ENCODE results near the gene RPAP3.
"Not testable (repeated sequence)": the region's sequence is repeated elsewhere in the genome, so short reads cannot be mapped to it uniquely, and the experiment has no call there.

RPAP3 gene

GRCh38 chr12:47650469-47650868 lies 55.4 kb downstream of the RPAP3 start:
- H3K9ac ChIP-seq (ENCODE audit: low read length in 5 of 5) = no peak overlapping the region
- H3K27ac ChIP-seq (ENCODE audit: low read depth, low read length) = no peak overlapping the region
- H3K9me3 ChIP-seq (ENCODE audit: control insufficient read depth in 5 of 5, low read length in 5 of 5) = no peaks in the 10 kb centered on the region
- peaks cover 0 to 6% (median 0%) of the 10 kb centered on the region in 5 donors for H3K36me3 ChIP-seq (ENCODE audit: control insufficient read depth in 5 of 5, insufficient read depth in 5 of 5, low read length in 5 of 5)
- peaks cover 0 to 14% (median 7%) of the 10 kb centered on the region in 5 donors for H3K4me1 ChIP-seq (ENCODE audit: control insufficient read depth in 5 of 5, insufficient read depth in 5 of 5, low read length in 5 of 5)
- no peaks in the 10 kb centered on the region for H3K27me3 ChIP-seq (ENCODE audit: control insufficient read depth in 5 of 5, insufficient read depth in 4 of 5, low read length in 5 of 5)
- no peak overlapping the region for H3K4me3 ChIP-seq (ENCODE audit: low read depth in 1 of 5, low read length in 5 of 5)

DNA sequence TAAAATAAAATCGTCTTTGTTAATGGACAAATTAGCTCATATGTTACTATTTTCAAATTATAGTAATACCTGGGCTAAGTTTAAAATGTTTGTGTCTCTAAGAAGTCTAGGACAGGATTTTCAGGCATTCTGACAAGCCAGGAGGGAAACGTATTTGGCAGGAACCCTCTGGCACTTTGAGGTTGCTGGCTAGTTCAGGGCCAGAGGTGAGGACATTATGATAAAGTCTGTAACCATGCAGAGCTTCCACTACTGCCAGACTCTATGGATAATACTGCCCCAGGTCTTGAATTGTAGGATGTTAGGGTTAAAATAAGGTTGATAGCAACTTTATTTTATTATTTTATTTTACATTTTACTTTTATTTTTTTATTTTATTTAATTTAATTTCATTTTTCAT lies 56.4 kb downstream of the RPAP3 start:
- Histone ChIP-seq H3K9me3 (ENCODE audit: control insufficient read depth in 5 of 5, low read length in 5 of 5) (peaks cover 0 to 5% (median 0%) of the 10 kb centered on the region in 5 donors), H3K27me3 (ENCODE audit: control insufficient read depth in 5 of 5, insufficient read depth in 4 of 5, low read length in 5 of 5) (no peaks in the 10 kb centered on the region), H3K27ac (ENCODE audit: low read depth, low read length) (no peak overlapping the region), H3K4me3 (ENCODE audit: low read depth in 1 of 5, low read length in 5 of 5) (no peak overlapping the region), H3K4me1 (ENCODE audit: control insufficient read depth in 5 of 5, insufficient read depth in 5 of 5, low read length in 5 of 5) (peaks cover 0 to 14% (median 7%) of the 10 kb centered on the region in 5 donors), H3K36me3 (ENCODE audit: control insufficient read depth in 5 of 5, insufficient read depth in 5 of 5, low read length in 5 of 5) (peaks cover 0 to 6% (median 0%) of the 10 kb centered on the region in 5 donors), H3K9ac (ENCODE audit: low read length in 5 of 5) (no peak overlapping the region)

- Histone ChIP-seq H3K4me3 (ENCODE audit: low read depth in 1 of 5, low read length in 5 of 5) (no peak overlapping the region), H3K4me1 (ENCODE audit: control insufficient read depth in 5 of 5, insufficient read depth in 5 of 5, low read length in 5 of 5) (peaks cover 0 to 14% (median 7%) of the 10 kb centered on the region in 5 donors), H3K36me3 (ENCODE audit: control insufficient read depth in 5 of 5, insufficient read depth in 5 of 5, low read length in 5 of 5) (peaks cover 0 to 9% (median 0%) of the 10 kb centered on the region in 5 donors)
These were observed 57.7 kb downstream of the RPAP3 start for GRCh38 chr12:47648056-47648579.

DNA sequence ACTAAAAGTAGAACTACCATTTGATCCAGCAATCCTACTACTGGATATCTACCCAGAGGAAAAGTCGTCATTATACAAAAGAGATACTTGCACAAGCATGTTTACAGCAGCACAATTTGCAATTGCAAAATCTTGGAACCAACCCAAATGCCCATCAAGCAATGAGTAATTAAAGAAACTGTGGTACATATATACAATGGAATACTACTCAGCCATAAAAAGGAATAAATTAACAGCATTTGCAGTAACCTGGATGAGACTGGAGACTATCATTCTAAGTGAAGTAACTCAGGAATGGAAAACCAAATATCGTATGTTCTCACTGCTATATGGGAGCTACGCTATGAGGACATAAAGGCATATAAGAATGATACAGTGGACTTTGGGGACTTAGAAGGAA lies 63.5 kb downstream of the RPAP3 start:
- H3K27me3 ChIP-seq (ENCODE audit: control insufficient read depth in 5 of 5, insufficient read depth in 4 of 5, low read length in 5 of 5); H3K27ac ChIP-seq (ENCODE audit: low read depth, low read length); H3K4me1 ChIP-seq (ENCODE audit: control insufficient read depth in 5 of 5, insufficient read depth in 5 of 5, low read length in 5 of 5); H3K4me3 ChIP-seq (ENCODE audit: low read depth in 1 of 5, low read length in 5 of 5); H3K36me3 ChIP-seq (ENCODE audit: control insufficient read depth in 5 of 5, insufficient read depth in 5 of 5, low read length in 5 of 5); H3K9ac ChIP-seq (ENCODE audit: low read length in 5 of 5): not testable (repeated sequence)
- peaks cover 0 to 15% (median 2%) of the 10 kb centered on the region in 5 donors for H3K9me3 ChIP-seq (ENCODE audit: control insufficient read depth in 5 of 5, low read length in 5 of 5)

More at GRCh38 chr12:47648056-47648579, 57.7 kb downstream of the RPAP3 start:
- peaks cover 0 to 15% (median 0%) of the 10 kb centered on the region in 5 donors for H3K9me3 ChIP-seq (ENCODE audit: control insufficient read depth in 5 of 5, low read length in 5 of 5)
- no peak overlapping the region for H3K9ac ChIP-seq (ENCODE audit: low read length in 5 of 5)
- H3K27me3 ChIP-seq (ENCODE audit: control insufficient read depth in 5 of 5, insufficient read depth in 4 of 5, low read length in 5 of 5) = no peaks in the 10 kb centered on the region
- H3K27ac ChIP-seq (ENCODE audit: low read depth, low read length) = no peak overlapping the region

GRCh38 chr12:47636908-47637780 lies 68.7 kb downstream of the RPAP3 start:
- H3K4me3 ChIP-seq (ENCODE audit: low read depth in 1 of 5, low read length in 5 of 5) = no peak overlapping the region
- no peaks in the 10 kb centered on the region for H3K36me3 ChIP-seq (ENCODE audit: control insufficient read depth in 5 of 5, insufficient read depth in 5 of 5, low read length in 5 of 5)
- no peaks in the 10 kb centered on the region for H3K4me1 ChIP-seq (ENCODE audit: control insufficient read depth in 5 of 5, insufficient read depth in 5 of 5, low read length in 5 of 5)
- no peaks in the 10 kb centered on the region for H3K27me3 ChIP-seq (ENCODE audit: control insufficient read depth in 5 of 5, insufficient read depth in 4 of 5, low read length in 5 of 5)
- H3K27ac ChIP-seq (ENCODE audit: low read depth, low read length) = no peak overlapping the region
- no peak overlapping the region for H3K9ac ChIP-seq (ENCODE audit: low read length in 5 of 5)
- peaks cover 0 to 3% (median 0%) of the 10 kb centered on the region in 5 donors for H3K9me3 ChIP-seq (ENCODE audit: control insufficient read depth in 5 of 5, low read length in 5 of 5)

DNA sequence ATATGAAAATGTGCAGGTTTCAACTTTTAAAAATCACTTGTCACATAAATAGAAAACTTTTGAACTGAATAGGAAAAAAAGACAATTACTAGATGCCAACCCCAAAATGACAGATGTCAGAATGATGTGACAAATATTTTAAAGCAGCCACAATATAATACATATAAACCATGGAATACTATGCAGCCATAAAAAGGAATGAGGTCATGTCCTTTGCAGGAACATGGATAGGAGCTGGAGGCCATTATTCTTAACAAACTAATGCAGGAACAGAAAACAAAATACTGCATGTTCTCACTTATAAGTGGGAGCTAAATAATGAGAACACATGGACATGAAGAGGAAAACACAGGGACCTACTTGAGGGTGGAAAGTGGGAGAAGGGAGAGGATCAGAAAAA lies 70.1 kb downstream of the RPAP3 start:
- not testable (repeated sequence) for H3K4me1 ChIP-seq (ENCODE audit: control insufficient read depth in 5 of 5, insufficient read depth in 5 of 5, low read length in 5 of 5); H3K9me3 ChIP-seq (ENCODE audit: control insufficient read depth in 5 of 5, low read length in 5 of 5); H3K4me3 ChIP-seq (ENCODE audit: low read depth in 1 of 5, low read length in 5 of 5); H3K27ac ChIP-seq (ENCODE audit: low read depth, low read length); H3K27me3 ChIP-seq (ENCODE audit: control insufficient read depth in 5 of 5, insufficient read depth in 4 of 5, low read length in 5 of 5); H3K36me3 ChIP-seq (ENCODE audit: control insufficient read depth in 5 of 5, insufficient read depth in 5 of 5, low read length in 5 of 5); H3K9ac ChIP-seq (ENCODE audit: low read length in 5 of 5)

GRCh38 chr12:47634127-47634526 lies 71.7 kb downstream of the RPAP3 start:
- Histone ChIP-seq H3K4me3 (ENCODE audit: low read depth in 1 of 5, low read length in 5 of 5) (no peak overlapping the region), H3K4me1 (ENCODE audit: control insufficient read depth in 5 of 5, insufficient read depth in 5 of 5, low read length in 5 of 5) (no peaks in the 10 kb centered on the region), H3K27ac (ENCODE audit: low read depth, low read length) (no peak overlapping the region), H3K9ac (ENCODE audit: low read length in 5 of 5) (no peak overlapping the region), H3K36me3 (ENCODE audit: control insufficient read depth in 5 of 5, insufficient read depth in 5 of 5, low read length in 5 of 5) (peaks cover 0 to 4% (median 0%) of the 10 kb centered on the region in 5 donors), H3K27me3 (ENCODE audit: control insufficient read depth in 5 of 5, insufficient read depth in 4 of 5, low read length in 5 of 5) (no peaks in the 10 kb centered on the region), H3K9me3 (ENCODE audit: control insufficient read depth in 5 of 5, low read length in 5 of 5) (peaks cover 0 to 3% (median 0%) of the 10 kb centered on the region in 5 donors)

- peaks cover 0 to 3% (median 0%) of the 10 kb centered on the region in 5 donors for H3K36me3 ChIP-seq (ENCODE audit: control insufficient read depth in 5 of 5, insufficient read depth in 5 of 5, low read length in 5 of 5)
- H3K4me1 ChIP-seq (ENCODE audit: control insufficient read depth in 5 of 5, insufficient read depth in 5 of 5, low read length in 5 of 5) = no peaks in the 10 kb centered on the region
- H3K9ac ChIP-seq (ENCODE audit: low read length in 5 of 5) = no peak overlapping the region
- no peak overlapping the region for H3K27ac ChIP-seq (ENCODE audit: low read depth, low read length)
- peaks cover 0 to 3% (median 0%) of the 10 kb centered on the region in 5 donors for H3K9me3 ChIP-seq (ENCODE audit: control insufficient read depth in 5 of 5, low read length in 5 of 5)
- no peaks in the 10 kb centered on the region for H3K27me3 ChIP-seq (ENCODE audit: control insufficient read depth in 5 of 5, insufficient read depth in 4 of 5, low read length in 5 of 5)
- no peak overlapping the region for H3K4me3 ChIP-seq (ENCODE audit: low read depth in 1 of 5, low read length in 5 of 5)
These were observed 83.9 kb downstream of the RPAP3 start for GRCh38 chr12:47621960-47622359.

DNA sequence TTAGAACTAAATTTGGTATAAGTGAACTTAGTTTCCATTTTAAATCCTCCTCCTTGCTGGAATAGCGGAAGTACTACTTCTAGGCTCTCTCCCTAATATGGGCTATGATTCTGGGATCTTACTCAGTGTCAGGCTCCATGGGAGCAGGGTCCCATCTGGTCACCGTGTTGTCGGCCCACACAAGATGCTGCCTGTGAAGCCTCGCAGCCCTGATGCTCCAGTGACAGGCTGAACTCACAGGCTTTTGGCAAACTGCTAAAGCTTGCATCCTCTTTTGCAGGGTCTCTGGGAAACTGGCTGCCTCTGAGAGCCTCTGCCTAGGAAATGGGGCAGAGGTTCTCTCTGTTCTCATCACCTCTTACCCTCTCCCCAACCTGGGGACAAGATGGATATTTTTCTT lies 88.4 kb downstream of the RPAP3 start:
- Histone ChIP-seq H3K4me1 (ENCODE audit: control insufficient read depth in 5 of 5, insufficient read depth in 5 of 5, low read length in 5 of 5) (no peaks in the 10 kb centered on the region), H3K27me3 (ENCODE audit: control insufficient read depth in 5 of 5, insufficient read depth in 4 of 5, low read length in 5 of 5) (no peaks in the 10 kb centered on the region), H3K4me3 (ENCODE audit: low read depth in 1 of 5, low read length in 5 of 5) (no peak overlapping the region), H3K9ac (ENCODE audit: low read length in 5 of 5) (no peak overlapping the region), H3K9me3 (ENCODE audit: control insufficient read depth in 5 of 5, low read length in 5 of 5) (peaks cover 0 to 6% (median 6%) of the 10 kb centered on the region in 5 donors), H3K36me3 (ENCODE audit: control insufficient read depth in 5 of 5, insufficient read depth in 5 of 5, low read length in 5 of 5) (no peaks in the 10 kb centered on the region), H3K27ac (ENCODE audit: low read depth, low read length) (no peak overlapping the region)

- Histone ChIP-seq H3K9me3 (ENCODE audit: control insufficient read depth in 5 of 5, low read length in 5 of 5) (peaks cover 0 to 6% (median 6%) of the 10 kb centered on the region in 5 donors), H3K4me3 (ENCODE audit: low read depth in 1 of 5, low read length in 5 of 5) (no peak overlapping the region), H3K36me3 (ENCODE audit: control insufficient read depth in 5 of 5, insufficient read depth in 5 of 5, low read length in 5 of 5) (no peaks in the 10 kb centered on the region), H3K9ac (ENCODE audit: low read length in 5 of 5) (no peak overlapping the region), H3K27me3 (ENCODE audit: control insufficient read depth in 5 of 5, insufficient read depth in 4 of 5, low read length in 5 of 5) (no peaks in the 10 kb centered on the region), H3K4me1 (ENCODE audit: control insufficient read depth in 5 of 5, insufficient read depth in 5 of 5, low read length in 5 of 5) (no peaks in the 10 kb centered on the region), H3K27ac (ENCODE audit: low read depth, low read length) (no peak overlapping the region)
These were observed 89.4 kb downstream of the RPAP3 start for GRCh38 chr12:47616440-47616839.

Data from subcutaneous abdominal adipose tissue (tissue), 5 donors.